ENCODE results near the gene DSCAML1.
"Not testable (repeated sequence)": the region's sequence is repeated elsewhere in the genome, so short reads cannot be mapped to it uniquely, and the experiment has no call there.

DSCAML1 gene

DNA sequence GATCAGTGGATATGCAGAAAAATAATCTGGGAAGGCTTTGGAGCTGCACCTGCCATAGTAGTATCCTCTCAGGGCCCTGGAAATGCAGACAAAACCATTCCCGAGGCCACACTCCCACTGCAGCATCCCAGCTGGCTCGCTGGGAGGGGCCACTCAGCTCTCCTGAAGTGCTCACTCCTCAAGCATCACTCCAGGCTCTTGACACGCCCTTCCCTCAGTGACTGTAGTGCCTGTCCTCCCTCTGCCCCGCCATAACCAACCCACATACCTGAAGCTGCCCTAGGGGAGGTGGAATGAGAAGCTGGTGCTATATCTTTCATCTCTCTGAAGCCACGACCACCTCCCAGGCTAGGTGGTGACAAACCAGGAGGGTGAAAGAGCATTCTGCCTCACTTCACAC is 4.8 kb downstream of the DSCAML1 start:
- DNase-seq: no peak

DNA sequence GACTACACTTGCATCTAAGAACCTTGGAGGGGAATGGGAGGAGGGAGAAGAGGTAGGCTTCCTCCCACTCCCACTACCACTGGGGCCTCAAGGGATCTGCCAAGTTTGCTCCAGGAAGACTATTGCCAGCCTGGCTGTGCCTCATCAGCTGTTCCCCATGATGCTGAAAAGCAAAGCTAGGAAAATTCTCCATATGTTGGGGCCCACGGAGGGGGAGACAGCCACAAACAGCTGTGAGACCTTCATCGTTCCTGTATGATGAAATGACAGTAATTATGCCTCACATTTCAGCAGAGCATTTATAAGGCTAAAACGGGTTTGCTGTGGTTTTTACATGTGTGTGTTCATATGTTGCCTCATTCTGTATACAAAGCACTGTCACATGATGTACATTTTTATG is 6.7 kb downstream of the DSCAML1 start:
- DNase-seq: peak; percentile 46

DNA sequence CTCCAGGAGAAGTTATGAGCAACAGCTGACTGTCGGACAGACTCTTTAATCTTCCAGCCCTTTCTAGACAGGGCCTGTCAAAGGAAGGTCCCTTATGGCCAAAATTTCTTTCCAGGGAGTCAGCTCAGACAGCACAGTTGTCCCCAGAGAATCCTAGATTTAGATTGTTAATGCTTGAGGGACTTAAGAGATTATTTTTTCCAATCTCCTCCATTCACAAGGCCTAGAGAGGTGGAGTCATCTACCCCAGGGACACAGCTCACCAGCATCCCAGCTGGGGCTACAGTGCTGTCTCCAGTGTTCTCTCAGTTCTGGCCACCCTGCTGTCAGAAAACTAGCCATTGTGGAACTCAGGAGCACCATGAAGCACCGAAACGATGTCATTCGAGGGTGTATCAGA is 7.8 kb downstream of the DSCAML1 start:
- no peak for DNase-seq

DNA sequence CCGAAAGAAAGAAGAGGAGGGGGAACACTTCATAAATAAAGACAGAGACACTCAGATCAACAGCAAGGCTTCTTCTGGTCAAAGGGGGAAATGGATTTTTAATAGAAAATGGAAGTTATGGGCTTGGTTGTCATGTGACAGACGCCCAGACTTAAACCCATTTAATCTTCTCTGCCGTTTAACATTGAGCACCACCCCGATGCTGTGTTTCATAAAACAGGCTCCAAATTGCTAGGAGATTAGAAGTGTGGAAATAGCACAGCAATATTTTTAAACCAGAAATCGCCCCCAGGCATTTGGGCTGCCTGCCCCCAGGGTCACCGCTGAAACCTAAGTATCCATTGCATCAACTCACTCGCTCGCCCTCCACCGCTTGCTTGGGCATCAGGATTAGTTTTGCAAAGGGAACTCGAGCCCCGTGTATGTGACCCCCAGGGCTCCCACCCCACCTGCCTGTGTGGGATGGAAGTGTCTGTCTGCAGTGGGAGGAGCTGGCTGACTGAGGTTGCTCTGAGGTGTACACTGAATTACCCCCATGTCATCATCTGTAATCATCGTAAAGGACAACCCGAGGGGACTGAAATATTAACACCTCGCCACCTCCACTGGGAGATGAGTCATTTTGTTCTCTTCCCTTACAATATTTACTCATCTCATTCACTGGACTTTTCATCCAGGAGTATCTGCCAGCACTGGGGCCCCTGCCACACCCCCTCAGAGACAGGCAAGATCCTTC is 10.7 kb downstream of the DSCAML1 start:
- DNase-seq: no peak

DNA sequence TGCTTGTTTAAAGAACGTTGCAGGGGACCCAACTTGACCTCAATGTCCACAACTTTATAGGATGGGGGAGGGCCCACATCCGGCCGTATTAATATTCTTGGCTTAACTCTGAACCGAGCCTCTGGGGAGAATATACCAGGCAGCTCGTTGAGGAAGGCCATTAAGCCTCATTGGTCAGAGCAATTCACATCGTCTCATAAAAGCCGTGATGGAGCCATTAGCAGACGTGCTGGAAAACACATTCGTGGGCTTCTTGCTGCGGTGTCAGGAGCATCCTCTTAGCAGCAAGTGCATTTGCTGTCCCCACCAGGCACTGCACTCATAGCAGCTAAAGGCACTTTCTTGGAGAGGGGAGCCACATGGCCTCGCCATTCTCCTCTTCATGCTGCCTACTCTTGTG is 14.9 kb downstream of the DSCAML1 start:
- no peak for DNase-seq

DNA sequence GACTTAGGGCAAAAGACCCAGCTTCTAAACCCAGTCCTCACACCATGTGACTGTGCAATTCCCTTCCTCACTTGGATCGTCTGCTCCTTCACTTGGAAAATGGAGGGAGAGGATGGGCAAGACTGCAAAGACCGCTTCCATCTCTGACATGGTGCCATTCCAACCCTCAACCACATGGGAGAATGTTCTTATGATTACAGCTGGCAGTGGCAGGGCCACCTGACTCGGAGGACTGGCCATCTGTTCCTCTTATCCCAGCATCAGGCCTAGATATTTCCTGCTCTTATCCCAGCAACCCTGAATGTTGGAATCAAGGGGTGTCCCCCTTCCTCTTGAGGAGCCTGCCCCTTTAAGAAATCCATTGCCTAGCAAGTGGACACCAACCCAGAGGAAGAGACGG is 15.4 kb downstream of the DSCAML1 start:
- DNase-seq: peak; percentile 55

DNA sequence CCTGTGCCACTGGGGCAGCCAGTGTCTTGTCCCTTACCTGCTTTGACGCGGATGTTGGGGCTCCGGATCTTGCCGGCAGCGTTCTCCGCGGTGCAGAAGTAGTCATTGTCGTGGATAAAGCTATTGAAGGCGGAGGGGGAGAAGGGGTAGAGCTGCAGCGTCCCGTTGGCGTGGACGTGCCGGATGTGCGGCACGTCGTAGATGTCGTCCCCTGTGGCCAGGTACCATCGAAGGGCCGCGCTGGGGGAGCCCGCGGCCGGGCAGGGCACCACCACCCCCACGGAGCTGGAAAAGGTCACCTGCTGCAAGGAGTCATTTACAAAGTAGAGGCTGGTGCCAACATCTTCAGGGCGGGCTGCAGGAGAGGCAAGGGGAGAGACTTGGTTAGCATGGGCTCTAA is 16.6 kb downstream of the DSCAML1 start:
- DNase-seq: no peak

DNA sequence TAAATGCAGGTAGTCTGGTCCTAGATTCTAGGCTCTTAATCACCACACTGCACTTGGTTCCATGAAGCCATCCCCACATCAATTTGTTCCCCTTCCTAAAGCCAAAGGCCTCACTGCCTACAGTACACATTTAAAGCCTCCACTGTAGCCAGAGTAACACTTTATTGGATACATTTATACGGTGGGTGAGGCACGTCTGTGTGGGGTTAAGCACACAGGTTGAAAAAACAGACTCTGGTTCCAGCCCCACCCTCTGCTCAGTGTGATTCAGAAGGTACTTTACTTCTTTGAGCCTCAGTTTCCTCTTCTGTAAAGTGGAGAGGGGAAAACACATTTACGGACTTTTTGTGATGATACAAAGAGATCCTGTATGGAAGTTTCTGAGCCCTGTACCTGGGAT is 22.5 kb downstream of the DSCAML1 start:
- no peak for DNase-seq

DNA sequence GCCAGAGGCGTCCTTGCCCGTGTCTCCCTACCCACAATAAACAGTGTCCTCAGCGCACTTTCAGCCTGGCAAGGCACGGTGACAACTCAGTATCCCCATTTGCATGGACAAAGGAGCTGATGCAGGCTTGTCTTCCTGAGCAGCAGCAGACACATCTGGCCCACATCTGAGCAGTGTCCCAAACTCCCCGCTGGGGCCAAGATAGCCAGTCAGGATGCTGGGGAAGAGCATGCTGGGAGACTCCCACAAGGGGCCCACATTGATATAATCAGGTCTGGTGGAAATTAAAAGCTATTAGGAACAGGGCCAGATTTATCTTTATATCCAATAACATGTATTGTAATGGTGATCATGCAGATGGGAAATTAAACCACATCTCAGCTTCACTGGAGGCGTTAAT is 24.7 kb downstream of the DSCAML1 start:
- no peak for DNase-seq

DNA sequence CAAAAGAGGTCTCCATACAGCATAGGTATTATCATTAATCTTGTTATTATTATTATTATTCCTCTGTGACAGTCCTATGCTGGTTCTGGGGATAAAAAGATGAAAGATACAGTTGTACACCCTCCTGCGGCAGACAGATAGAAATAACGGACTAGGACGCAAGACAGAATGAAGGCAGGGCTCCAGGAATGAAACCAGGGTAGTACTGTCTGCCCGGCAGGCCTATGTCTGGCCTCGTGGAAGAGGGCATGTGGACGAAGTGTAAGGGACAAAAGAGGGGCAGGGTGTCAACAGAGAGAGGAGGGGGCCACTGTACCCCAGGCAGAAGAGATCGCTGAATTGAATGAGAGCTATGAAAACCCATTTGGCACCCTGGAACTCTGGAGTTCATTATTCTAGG is 25.2 kb downstream of the DSCAML1 start:
- DNase-seq: no peak

DNA sequence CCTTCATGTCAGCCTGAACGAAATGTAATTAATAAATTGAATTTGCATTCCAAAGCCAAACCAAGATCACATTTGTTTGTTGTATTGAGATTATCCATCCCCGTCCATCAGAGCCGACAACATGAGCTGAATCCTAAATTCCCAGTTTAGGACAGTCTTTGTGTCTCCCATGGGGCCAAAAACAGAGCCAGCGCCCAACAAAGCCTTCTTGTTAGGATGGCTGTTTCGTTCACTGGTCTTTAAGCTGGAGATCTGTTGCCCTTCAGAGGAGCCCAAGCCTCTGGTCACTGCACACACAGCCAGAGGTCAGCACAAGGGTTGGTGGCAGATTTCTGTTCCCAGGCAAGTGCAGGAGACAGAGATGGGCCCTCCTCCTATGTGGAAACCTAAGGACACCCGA is 25.8 kb downstream of the DSCAML1 start:
- DNase-seq: no peak

DNA sequence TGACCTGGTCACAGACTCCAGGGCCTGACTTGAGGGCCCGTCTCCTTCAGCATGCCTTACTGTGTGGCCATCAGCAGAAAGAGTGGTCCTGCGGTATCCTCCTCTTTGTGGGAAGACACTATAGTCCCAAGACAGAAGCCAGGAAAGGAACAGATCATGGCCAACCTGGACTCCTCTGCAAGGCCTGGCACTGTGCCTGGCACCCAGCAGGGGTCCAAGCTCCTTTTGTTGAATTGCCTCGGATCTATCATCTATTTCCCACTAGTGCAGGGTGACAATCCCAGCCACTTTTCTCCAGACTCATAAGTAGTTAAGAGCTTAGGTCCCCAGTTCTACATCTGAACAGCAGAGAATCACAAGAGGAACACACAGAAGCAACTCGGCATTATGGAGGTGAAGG is 27.0 kb downstream of the DSCAML1 start:
- no peak for DNase-seq

DNA sequence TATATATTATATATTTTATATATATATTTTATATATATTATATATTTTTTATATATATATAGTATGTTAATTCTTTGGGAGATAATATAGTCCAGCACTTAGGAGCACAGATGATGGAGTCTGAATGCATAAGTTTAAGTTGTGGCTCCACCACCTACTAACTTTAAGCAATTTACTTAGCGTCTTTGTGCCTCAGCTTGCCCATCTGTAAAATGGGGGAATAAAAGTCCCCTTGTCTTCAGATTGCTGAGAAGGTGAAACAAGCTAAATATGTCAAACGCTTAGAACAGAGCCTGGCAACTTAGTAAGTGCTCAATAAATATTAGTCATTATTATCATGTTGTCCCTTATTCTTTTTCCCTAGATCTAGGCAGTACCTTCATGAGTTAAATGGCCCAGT is 27.5 kb downstream of the DSCAML1 start:
- DNase-seq: no peak

DNA sequence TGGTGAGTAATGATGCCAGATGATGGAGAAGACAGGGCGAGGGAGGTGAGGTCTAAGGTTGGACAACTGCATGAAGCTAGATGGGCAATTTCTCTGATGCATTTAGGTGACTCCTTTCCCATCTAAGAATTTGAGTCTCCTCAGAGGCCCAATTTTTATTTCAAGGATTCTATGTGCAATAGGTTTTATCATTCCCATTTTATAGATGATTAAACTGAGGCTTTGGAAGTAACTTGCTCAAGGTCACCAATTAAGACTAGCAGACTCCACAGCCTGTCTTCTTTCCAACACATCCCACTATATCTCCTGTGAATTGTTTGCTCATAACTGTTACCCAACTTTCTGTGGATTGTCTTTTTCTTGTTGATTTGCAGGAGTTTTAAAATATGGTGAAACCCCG is 28.5 kb downstream of the DSCAML1 start:
- no peak for DNase-seq

DNA sequence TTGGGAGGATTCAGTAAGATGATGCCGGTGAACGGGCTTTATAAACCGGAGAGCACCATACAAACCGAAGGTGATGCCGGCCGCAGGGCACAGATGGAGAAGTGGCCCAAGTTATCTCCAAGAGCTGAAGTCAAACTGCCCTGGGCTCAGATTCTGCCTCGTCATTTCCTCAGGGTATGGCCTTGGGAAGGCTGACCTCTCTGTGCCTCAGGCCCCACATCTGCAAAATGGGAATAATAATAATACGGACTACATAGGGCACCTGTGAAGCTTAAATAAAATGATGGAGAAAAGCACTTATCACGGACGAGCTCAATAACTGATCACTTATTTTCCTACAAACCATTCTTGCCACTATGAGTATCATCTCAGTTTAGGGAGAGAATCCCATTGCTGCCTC is 29.9 kb downstream of the DSCAML1 start:
- DNase-seq: no peak

DNA sequence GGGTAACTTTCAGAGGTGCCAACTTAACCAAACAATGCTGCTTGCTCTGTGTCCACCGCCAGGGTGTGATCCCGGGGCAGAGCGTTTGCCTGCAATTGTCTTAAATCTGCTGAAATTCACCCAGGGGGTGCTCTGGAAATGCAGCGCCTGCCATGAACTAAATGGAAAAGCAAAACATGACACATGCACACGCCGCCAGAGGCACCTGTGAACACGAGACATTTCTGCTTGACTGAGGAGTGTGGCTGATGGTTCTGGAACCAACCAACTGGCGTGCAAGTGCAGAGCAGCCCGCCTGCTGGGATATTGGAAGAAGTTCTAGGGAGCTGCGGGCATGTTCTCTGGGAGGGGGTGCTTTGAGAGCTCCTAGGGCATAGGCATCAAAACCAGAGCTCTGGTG is 30.4 kb downstream of the DSCAML1 start:
- DNase-seq: peak; percentile 3

DNA sequence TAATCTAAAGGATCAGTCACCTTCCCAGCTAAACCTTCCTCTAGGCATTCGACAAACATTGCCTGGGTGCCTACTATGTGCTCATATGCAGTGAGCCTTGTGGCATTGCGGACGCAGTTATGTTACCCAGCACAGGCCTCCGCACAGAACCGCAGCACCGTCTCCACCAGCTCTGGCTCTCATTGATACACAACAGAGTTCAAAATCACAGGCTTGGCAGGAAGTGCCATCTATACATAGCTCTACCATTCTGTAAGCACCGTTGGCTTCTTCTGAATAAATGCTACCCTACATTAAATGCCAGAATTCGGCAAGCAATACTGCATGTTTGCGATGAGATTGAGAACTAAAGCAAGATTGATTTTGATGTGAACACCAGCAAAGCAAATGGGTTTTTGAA is 31.0 kb downstream of the DSCAML1 start:
- DNase-seq: no peak

DNA sequence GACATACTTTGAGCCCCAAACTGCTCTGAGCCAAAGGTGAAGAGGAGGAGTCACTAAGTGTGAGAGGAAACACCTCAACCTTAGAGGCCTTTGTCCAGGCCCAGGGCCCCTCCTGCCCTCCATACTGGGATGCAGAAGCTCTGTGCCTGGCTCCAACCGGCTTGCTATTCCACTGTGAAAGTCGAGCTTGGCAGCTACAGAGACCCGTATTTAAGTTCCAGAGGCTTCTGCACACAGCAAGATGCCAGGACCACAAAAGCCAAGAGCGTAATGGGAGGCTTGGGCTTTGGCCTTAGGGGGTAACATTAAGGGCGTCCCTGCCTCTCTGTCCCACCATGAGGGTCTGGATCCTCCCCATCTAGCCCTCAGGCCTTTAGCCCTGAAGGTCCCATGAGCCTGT is 31.9 kb downstream of the DSCAML1 start:
- no peak for DNase-seq

DNA sequence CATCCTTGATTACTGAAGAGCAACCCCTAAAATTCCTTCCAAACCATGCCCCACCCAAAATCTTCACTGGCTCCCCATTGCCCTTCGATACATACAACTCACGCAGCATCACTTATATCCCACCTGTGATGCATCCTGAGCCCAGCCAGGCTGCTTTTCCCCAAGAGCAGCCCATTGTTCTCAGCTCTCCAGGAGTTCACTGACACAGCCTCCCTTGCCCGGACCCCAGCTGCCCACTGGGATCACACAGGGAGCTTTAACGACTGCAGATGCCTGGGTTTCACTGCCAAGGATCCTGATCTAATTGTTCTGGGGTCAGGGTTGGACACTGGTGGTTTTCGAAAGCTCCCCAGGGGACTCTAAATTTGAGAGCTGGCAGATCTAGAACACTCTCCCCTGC is 33.6 kb downstream of the DSCAML1 start:
- DNase-seq: not testable (repeated sequence)

DNA sequence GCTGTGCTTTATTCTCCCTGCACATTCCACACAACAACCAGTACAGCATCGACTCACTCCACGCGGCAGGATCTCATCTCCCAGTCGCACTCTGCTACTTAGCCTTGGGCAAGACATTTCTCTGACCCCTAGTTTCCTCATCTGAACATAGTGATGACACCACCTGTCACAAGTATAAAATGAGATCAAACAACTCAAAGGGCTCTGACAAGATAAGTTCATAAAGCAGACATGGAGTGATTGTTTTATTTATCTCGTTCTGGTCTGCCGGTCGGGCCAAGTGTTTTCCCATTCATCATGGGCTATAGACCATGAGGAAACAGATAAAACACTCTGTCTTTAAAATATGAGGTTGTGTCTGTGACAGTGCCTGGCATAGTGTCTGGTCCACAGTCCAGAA is 35.0 kb downstream of the DSCAML1 start:
- DNase-seq: no peak

DNA sequence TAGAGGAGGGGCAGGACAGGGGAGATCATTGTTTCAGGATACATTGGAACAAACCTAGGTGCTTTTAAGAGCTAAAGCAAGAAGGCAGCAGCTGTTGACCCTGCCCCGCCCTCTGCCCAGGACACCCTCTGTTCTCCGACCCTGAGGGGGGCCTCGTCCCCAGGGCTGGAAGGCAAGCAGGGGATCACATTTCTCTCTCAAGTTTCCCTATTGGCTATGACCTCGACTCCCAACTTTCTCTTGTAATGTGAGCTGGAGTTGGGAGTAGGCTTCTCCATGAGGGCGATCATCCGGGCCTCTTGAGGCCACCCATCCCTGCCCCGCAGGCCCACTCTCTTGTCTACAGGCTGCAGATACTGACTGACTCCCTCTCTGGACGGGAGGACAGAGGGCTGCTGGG is 37.7 kb downstream of the DSCAML1 start:
- peak; percentile 88 for DNase-seq

DNA sequence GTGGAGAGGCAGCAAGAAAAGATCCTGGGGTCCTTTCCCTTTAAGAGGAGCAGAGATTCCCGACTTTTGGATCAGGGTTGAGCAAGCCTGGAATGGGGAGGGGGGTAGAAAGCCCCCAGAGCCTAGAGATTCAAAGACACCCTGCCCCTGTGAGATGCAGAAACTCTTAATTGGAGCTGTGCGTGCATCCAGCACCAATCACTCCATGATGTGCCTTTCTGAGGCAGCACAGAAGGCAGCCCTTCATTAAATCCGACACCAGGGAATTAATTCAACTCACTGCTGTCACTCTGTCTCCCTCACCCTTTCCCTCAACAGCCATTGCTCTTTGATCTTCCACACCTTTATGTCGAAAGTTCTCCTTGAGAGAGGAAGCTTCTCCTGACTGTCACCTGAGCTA is 43.0 kb downstream of the DSCAML1 start:
- DNase-seq: peak; percentile 45

DNA sequence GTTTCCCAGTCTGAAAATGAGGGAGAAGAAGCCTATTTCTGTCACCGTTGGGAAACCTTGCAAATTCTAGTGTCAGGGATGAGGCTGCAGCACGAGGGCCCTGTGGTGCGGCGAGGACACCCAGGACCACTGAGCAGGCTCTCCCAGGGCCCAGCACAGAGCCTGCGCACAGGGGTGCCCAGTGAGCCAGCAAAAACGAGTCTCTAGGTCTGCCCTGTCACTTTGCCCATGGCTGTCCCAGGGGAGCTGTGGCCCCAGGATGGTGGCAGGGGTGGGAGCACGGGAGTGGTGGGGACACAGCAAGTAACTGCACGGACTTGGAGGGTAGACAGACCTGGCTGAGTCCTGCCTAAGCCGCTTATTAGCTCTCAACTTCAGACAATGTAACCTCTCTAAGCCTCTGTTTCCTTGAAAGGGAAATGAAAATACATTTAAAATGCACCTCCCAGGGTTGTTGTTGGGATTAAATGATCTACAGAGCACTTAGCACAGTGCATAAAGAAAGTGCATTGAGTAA is 44.2 kb downstream of the DSCAML1 start:
- DNase-seq: no peak

DNA sequence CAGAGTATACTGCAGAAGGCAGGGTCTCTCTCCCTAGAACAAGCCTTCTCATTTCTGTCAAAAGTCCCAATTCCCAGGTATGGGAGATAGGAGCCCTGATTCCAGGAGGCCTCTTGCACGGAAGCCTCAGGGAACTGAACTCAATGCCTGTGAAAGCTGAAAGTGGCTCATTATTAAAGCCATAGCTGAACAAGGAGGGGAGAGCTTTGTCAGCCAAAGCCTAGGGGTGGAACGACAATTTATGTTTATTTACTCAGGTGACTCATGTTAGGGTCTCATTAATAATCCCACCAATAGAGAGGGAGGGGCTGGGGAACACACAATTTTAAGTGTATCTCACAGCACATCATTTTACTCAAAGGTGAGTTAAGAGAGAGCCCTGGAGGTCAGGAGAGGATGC is 44.9 kb downstream of the DSCAML1 start:
- no peak for DNase-seq

DNA sequence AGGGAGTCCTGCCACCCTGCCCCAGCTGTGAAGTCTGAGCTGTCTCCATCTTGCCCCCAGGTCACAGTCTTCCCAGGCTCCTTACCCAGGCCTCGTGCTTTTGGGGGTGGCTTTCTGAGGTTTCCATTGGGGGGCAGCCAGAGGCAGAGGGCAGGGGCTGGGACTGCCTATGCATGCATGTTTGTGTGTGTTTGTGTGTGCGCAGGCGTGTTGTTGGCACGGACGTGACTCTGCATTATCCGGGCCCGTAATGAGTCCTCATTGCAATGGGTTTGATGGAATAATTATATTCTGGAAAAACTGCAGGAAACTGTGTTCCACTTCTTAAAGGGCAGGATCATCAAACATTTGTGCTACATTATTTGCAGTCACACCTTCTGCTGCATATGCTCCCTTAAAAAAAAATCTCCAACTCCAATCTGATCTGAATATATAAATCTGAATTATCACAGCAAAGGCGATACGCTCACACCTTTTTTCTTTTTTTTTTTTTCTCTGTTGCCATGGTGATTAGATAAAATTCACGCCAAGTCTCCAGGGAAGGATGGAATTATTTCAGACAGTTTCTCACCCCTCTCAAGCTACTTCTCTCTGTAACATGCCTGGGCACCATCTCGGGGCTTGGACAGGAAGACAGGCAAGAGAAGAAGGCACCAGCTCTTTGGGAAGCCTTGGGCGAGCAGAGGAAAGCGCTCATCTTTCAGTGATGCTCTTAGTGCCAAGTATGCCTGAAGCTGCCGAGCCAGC is 45.9 kb downstream of the DSCAML1 start:
- peak; percentile 7 for DNase-seq

All from NCI-H2171 treated with DMSO at 0.1 percent for 48 hours (cell line).